Epithelial cell of proximal tubule (primary cell): ENCODE data around the gene SPINT1. TPM values are rescaled to one million over a fixed set of nuclear protein-coding genes. Genes with fewer than 3 reads are reported as not detected.
A peak's percentile ranks its signal among the peaks of the same experiment; 100 is the strongest.

Experiments
- DNase-seq: peaks from one replicate; pipeline ENCODE4 v3.0.0-alpha.2; 2011; ENCODE audit warnings: low read depth
- H3K4me3 ChIP-seq: 2 replicates; pipeline ENCODE4 v1.5.1; 2011; ENCODE audit warnings: low read depth, mild to moderate bottlenecking, low read length
- total RNA-seq: library from RNA; depleted of rRNA; stranded (reverse); fragments of >200 nt; gene quantifications from 2 replicates; pipeline ENCODE4 v1.2.3, GENCODE V29; 2015
- TF ChIP-seq, protein P1 (sequence below): conservative IDR thresholded peaks from 2 replicates; pipeline ENCODE4 v1.5.1; 2012; ENCODE audit warnings: low read depth, mild to moderate bottlenecking, low read length

The SPINT1 gene
- 159 and 319 TPM in 2 replicates for total RNA-seq

DNA sequence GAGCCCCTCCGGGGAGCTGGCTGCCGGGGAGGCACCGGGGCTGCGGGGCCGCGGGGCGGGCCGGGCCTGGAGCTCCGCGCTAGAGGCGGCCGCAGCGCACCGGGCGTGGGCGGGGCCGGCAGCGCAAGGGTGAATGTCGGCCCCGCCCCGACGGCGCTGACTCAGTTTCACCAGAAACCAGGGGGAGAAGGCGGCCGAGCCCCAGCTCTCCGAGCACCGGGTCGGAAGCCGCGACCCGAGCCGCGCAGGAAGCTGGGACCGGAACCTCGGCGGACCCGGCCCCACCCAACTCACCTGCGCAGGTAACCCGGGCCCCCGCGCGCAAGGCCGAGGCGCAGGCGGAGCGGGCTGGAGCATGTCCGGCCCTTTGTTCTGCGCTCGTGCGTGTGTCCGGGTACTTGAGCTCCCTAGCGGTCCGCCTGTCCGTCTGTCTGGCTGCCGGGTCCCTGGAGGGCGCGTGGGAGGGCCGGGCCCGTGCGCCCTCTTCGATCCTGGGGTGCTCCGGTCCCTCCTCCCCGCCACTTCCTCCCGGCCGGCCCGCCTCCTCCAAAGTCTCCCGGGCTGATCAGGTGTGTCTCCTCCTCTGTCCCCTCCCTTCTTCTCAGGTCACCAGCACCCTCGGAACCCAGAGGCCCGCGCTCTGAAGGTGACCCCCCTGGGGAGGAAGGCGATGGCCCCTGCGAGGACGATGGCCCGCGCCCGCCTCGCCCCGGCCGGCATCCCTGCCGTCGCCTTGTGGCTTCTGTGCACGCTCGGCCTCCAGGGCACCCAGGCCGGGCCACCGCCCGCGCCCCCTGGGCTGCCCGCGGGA is at the start of gene SPINT1:
Gene SPINT1 (plus strand): TSS at position 164 of the 811 bp plus-strand sequence. CDS start 507 bp downstream, at position 671.
- peak within 1 kb of the TSS; percentile 84 for H3K4me3 ChIP-seq
- TF ChIP-seq, protein P1, sequence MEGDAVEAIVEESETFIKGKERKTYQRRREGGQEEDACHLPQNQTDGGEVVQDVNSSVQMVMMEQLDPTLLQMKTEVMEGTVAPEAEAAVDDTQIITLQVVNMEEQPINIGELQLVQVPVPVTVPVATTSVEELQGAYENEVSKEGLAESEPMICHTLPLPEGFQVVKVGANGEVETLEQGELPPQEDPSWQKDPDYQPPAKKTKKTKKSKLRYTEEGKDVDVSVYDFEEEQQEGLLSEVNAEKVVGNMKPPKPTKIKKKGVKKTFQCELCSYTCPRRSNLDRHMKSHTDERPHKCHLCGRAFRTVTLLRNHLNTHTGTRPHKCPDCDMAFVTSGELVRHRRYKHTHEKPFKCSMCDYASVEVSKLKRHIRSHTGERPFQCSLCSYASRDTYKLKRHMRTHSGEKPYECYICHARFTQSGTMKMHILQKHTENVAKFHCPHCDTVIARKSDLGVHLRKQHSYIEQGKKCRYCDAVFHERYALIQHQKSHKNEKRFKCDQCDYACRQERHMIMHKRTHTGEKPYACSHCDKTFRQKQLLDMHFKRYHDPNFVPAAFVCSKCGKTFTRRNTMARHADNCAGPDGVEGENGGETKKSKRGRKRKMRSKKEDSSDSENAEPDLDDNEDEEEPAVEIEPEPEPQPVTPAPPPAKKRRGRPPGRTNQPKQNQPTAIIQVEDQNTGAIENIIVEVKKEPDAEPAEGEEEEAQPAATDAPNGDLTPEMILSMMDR, result no peak
- DNase-seq, result no peak

GRCh38 chr15:40796041-40796440 is 47.8 kb upstream of the SPINT1 start:
- no peak overlapping the region for H3K4me3 ChIP-seq
- no peak for DNase-seq
- TF ChIP-seq, protein P1, result no peak

DNA sequence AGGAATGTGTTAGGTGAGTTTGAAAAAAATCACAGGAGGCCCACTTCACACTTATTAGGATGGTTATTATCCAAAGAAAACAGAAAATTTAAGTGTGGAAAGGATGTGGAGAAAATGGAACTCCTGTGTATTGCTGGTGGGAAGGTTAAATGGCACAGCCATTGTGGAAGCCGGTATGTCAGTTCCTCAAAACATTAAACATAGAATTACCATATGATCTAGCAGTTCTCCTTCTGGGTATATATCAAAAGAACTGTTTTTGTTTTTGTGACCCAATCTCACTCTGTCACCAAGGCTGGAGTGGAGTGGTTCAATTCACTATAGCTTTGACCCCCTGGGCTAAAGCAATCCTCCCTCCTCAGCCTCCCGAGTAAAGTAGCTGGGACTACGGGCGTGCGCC is 47.3 kb upstream of the SPINT1 start:
- no peak for DNase-seq
- H3K4me3 ChIP-seq, result no peak overlapping the region
- TF ChIP-seq, protein P1, result no peak

GRCh38 chr15:40799523-40799922 is 44.3 kb upstream of the SPINT1 start:
- no peak for DNase-seq
- TF ChIP-seq, protein P1, result no peak
- no peak overlapping the region for H3K4me3 ChIP-seq

- TF ChIP-seq, protein P1, result no peak
- no peak for DNase-seq
- no peak overlapping the region for H3K4me3 ChIP-seq
Observed at GRCh38 chr15:40803076-40803475, 40.8 kb upstream of the SPINT1 start.

GRCh38 chr15:40803688-40804087 is 40.2 kb upstream of the SPINT1 start:
- DNase-seq, result no peak
- TF ChIP-seq, protein P1, result peak; percentile 18
- no peak overlapping the region for H3K4me3 ChIP-seq

DNA sequence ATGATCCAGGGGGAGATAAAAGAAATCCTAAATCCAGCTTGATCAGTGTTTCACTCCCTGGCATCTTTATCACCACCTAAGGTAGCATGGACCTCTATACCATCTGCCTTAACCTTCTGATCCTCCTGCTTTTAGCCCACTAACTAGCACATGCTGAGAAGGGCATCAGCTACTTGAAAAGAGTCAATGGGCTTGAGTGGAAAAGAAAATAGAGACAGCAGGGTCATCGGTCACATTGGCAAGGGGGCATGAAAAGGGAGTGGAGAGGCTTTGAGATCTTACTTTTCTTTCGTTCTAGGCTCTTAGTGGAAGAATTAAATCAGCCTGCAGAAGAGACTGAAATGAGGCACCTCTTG is 37.2 kb upstream of the SPINT1 start:
- peak overlapping the region; percentile 94 for H3K4me3 ChIP-seq
- no peak for DNase-seq
- TF ChIP-seq, protein P1, result no peak
